PC-3 (cell line): ENCODE measurements around the gene ULBP2. TPM values are rescaled to one million over a fixed set of nuclear protein-coding genes. Genes with fewer than 3 reads are reported as not detected.
"Not testable (repeated sequence)": the region's sequence is repeated elsewhere in the genome, so short reads cannot be mapped to it uniquely, and the experiment has no call there.

Experiments
- ATAC-seq: fragments of 200-7000 bp; cut with Tn5 transposase; 2 replicates; pipeline ENCODE4 v1.9.1; 2020; ENCODE audit warnings: mild to moderate bottlenecking, moderate library complexity
- BruUV-seq: library from RNA; stranded (reverse); fragments of 400-500 nt; replicated peaks from 2 replicates; lab custom pipeline; 2021; lab: Mats Ljungman, UMichigan
- CTCF ChIA-PET: fragments of 300-600 bp; sonication (Branson Sonifier 250); formaldehyde crosslinking; loops from one replicate; lab custom pipeline; 2022; ENCODE audit warnings: antibody characterized with exemption; lab: Charles Lee
- POLR2A ChIA-PET: fragments of 300-600 bp; sonication (Branson Sonifier 250); formaldehyde crosslinking; loops from one replicate; lab custom pipeline; 2022; ENCODE audit warnings: antibody characterized with exemption; ENCODE audit not compliant: unreplicated experiment; lab: Charles Lee
- DNase-seq: peaks from one replicate; pipeline ENCODE4 v3.0.0-alpha.2; 2015
- H2AFZ ChIP-seq: fragments of 300-600 bp; sonication (generic); 2 replicates; pipeline ENCODE4 v1.6.0; 2016; ENCODE audit warnings: antibody characterized with exemption, low read length
- H3F3A ChIP-seq: fragments of 300-600 bp; sonication (generic); one replicate; pipeline ENCODE4 v1.6.0; 2017; ENCODE audit warnings: antibody characterized with exemption, low read length, control low read depth, mild to moderate bottlenecking; ENCODE audit not compliant: unreplicated experiment
- H3K27ac ChIP-seq: fragments of 300-600 bp; sonication (generic); 2 replicates; pipeline ENCODE4 v1.5.1; 2016; ENCODE audit warnings: mild to moderate bottlenecking, low read length
- H3K27me3 ChIP-seq: fragments of 300-600 bp; sonication (generic); 2 replicates; pipeline ENCODE4 v1.6.1; 2016; ENCODE audit warnings: low read length, mixed read lengths
- H3K36me3 ChIP-seq: fragments of 300-600 bp; sonication (generic); 2 replicates; pipeline ENCODE4 v1.6.1; 2016; ENCODE audit warnings: low read depth, mixed run types, low read length, mixed read lengths
- H3K4me1 ChIP-seq: fragments of 300-600 bp; sonication (generic); 2 replicates; pipeline ENCODE4 v1.5.1; 2016; ENCODE audit warnings: low read length; ENCODE audit not compliant: insufficient read depth
- H3K4me2 ChIP-seq: fragments of 300-600 bp; sonication (generic); 2 replicates; pipeline ENCODE4 v1.6.0; 2016; ENCODE audit warnings: low read length
- H3K4me3 ChIP-seq: fragments of 300-600 bp; sonication (generic); 2 replicates; pipeline ENCODE4 v1.5.1; 2016; ENCODE audit warnings: mild to moderate bottlenecking, low read length, mixed read lengths
- H3K79me2 ChIP-seq: fragments of 300-600 bp; sonication (generic); 2 replicates; pipeline ENCODE4 v1.6.1; 2017; ENCODE audit warnings: low read length, mixed read lengths
- H3K9ac ChIP-seq: fragments of 300-600 bp; sonication (generic); 2 replicates; pipeline ENCODE4 v1.6.0; 2016; ENCODE audit warnings: mild to moderate bottlenecking, low read length
- H3K9me2 ChIP-seq: fragments of 300-600 bp; sonication (generic); replicated peaks from 2 replicates; pipeline ENCODE4 v1.6.1; 2016; ENCODE audit warnings: mixed run types, low read length, mixed read lengths
- H3K9me3 ChIP-seq: fragments of 300-600 bp; sonication (generic); 2 replicates; pipeline ENCODE4 v1.6.1; 2016; ENCODE audit warnings: low read length, mixed read lengths
- H4K20me1 ChIP-seq: fragments of 300-600 bp; sonication (generic); 2 replicates; pipeline ENCODE4 v1.6.1; 2016; ENCODE audit warnings: low read length, mixed read lengths
- CTCF ChIP-seq: fragments of 300-600 bp; sonication (generic); conservative IDR thresholded peaks from 2 replicates; pipeline ENCODE4 v1.5.1; 2017; ENCODE audit warnings: antibody characterized with exemption, low read depth, mild to moderate bottlenecking, low read length
- EZH2 ChIP-seq: fragments of 300-600 bp; sonication (generic); IDR thresholded peaks from one replicate; pipeline ENCODE4 v1.6.1; 2017; ENCODE audit warnings: antibody characterized with exemption, mild to moderate bottlenecking, low read length; ENCODE audit not compliant: unreplicated experiment
- EZH2phosphoT487 ChIP-seq: fragments of 300-600 bp; sonication (generic); IDR thresholded peaks from 2 replicates; pipeline ENCODE4 v1.6.1; 2018; ENCODE audit warnings: mild to moderate bottlenecking, antibody characterized with exemption, low read length, borderline replicate concordance
- intact Hi-C: fragments of 100-400 bp; cut with micrococcal nuclease; formaldehyde crosslinking; loops from 2 replicates; pipeline ENCODE4 v1.9.0; 2023
- total RNA-seq: library from RNA; depleted of rRNA; stranded (reverse); fragments of >200 nt; gene quantifications from 2 replicates; pipeline ENCODE4 v1.2.3, GENCODE V29; 2014

The ULBP2 gene
- total RNA-seq, 1 experiment from 2014 or later: 8.1 TPM

DNA sequence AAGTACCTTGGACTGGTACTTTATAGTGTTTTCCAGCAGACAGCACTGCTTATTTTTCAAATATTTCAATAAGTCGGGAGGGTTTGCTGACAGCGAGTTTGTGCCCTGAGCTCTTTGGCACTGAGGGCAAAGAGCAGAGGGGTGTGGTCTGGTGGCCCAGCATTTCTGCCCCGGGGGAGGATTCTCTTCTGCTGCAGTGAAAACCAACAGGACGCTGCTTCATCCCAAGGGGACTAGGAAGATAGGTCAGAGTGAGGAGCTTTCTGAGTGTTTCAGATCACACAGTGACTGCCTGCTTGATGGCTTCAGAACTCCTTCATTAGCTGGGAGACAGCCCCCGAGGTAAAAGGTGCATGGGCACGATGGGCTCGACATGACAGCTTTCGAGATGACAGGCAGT lies 8.6 kb downstream of the ULBP2 start:
- CTCF ChIA-PET: interaction anchor here (0.6 kb wide), 1 partner anchor 67 kb away, joined by 4 read pairs; no protein-coding TSS in a partner anchor
- H3K27me3 ChIP-seq: no peaks in the 10 kb centered on the region
- DNase-seq: no peak

GRCh38 chr6:149951096-149951495 lies 9.3 kb downstream of the ULBP2 start:
- H2AFZ ChIP-seq: no peak overlapping the region
- no peak overlapping the region for H3K4me2 ChIP-seq
- H3K9ac ChIP-seq: no peak overlapping the region
- BruUV-seq: no TSS peak
- H4K20me1 ChIP-seq: no peaks in the 10 kb centered on the region
- H3F3A ChIP-seq: no peaks in the 10 kb centered on the region
- no peak for ATAC-seq
- no peak overlapping the region for H3K4me3 ChIP-seq
- no peaks in the 10 kb centered on the region for H3K9me3 ChIP-seq
- no peak overlapping the region for H3K27ac ChIP-seq
- H3K79me2 ChIP-seq: no peaks in the 10 kb centered on the region
- H3K4me1 ChIP-seq: no peaks in the 10 kb centered on the region
- intact Hi-C loops: no loop called here
- ChIA-PET POLR2A (no interaction called here), CTCF (interaction anchor here (0.6 kb wide), 1 partner anchor 66 kb away, joined by 4 read pairs; no protein-coding TSS in a partner anchor)
- no peaks in the 10 kb centered on the region for H3K27me3 ChIP-seq
- no peak for TF ChIP-seq EZH2phosphoT487
- no peak for TF ChIP-seq EZH2
- no peak for TF ChIP-seq CTCF
- no peaks in the 10 kb centered on the region for H3K9me2 ChIP-seq
- no peak for DNase-seq
- H3K36me3 ChIP-seq: no peaks in the 10 kb centered on the region

More for the DNA sequence above, 8.6 kb downstream of the ULBP2 start:
- H3K9me2 ChIP-seq: no peaks in the 10 kb centered on the region
- no peak overlapping the region for H2AFZ ChIP-seq
- H3K4me2 ChIP-seq: no peak overlapping the region
- no peaks in the 10 kb centered on the region for H4K20me1 ChIP-seq
- BruUV-seq: no TSS peak
- POLR2A ChIA-PET: no interaction called here
- no peaks in the 10 kb centered on the region for H3K4me1 ChIP-seq
- TF ChIP-seq EZH2phosphoT487 (no peak), CTCF (no peak), EZH2 (no peak)
- no peak overlapping the region for H3K27ac ChIP-seq
- no peaks in the 10 kb centered on the region for H3K9me3 ChIP-seq
- no peaks in the 10 kb centered on the region for H3K79me2 ChIP-seq
- ATAC-seq: no peak
- H3K36me3 ChIP-seq: no peaks in the 10 kb centered on the region
- intact Hi-C loops: no loop called here
- H3F3A ChIP-seq: no peaks in the 10 kb centered on the region
- H3K9ac ChIP-seq: no peak overlapping the region
- H3K4me3 ChIP-seq: no peak overlapping the region

- no peaks in the 10 kb centered on the region for H3K9me3 ChIP-seq
These were observed 9.8 kb downstream of the ULBP2 start for GRCh38 chr6:149951626-149952025.

DNA sequence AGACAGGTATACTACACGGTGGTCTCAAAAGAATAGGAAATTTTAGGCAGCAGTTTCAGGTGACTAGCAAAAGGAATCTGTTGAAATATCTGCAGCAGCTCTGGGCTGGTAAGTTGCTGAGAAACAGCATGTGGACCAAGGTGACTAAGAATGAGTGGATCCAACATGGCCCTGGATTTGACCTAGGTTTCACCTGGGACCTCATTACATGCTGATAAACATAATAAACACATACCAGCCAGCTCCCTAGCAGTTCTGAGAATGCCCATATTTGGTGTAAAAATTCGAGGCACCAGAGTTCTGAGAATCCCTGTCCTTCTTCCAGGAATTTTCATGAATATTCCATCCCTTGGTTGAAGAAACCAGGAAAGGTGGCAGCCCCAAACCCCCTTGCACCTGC lies 11.6 kb downstream of the ULBP2 start:
- H3K9me3 ChIP-seq, intact Hi-C loops, H3K9ac ChIP-seq, ATAC-seq, H3K4me3 ChIP-seq, H3K27me3 ChIP-seq, H2AFZ ChIP-seq, CTCF ChIA-PET, BruUV-seq, POLR2A ChIA-PET, H3K36me3 ChIP-seq, H4K20me1 ChIP-seq, H3K9me2 ChIP-seq, H3K4me2 ChIP-seq, H3F3A ChIP-seq, H3K4me1 ChIP-seq, DNase-seq, H3K27ac ChIP-seq, H3K79me2 ChIP-seq: not testable (repeated sequence)

More at GRCh38 chr6:149951626-149952025, 9.8 kb downstream of the ULBP2 start:
- H3K4me3 ChIP-seq: no peak overlapping the region
- H3K79me2 ChIP-seq: no peaks in the 10 kb centered on the region
- no peaks in the 10 kb centered on the region for H4K20me1 ChIP-seq
- H3K36me3 ChIP-seq: no peaks in the 10 kb centered on the region
- ATAC-seq: no peak
- H2AFZ ChIP-seq: no peak overlapping the region
- H3K9me2 ChIP-seq: no peaks in the 10 kb centered on the region
- CTCF ChIA-PET: no interaction called here
- BruUV-seq: no TSS peak
- intact Hi-C loops: no loop called here
- no peaks in the 10 kb centered on the region for H3F3A ChIP-seq
- H3K4me2 ChIP-seq: no peak overlapping the region
- no peak for TF ChIP-seq CTCF
- no peak for TF ChIP-seq EZH2
- TF ChIP-seq EZH2phosphoT487: no peak
- DNase-seq: no peak
- H3K4me1 ChIP-seq: no peaks in the 10 kb centered on the region
- no peak overlapping the region for H3K9ac ChIP-seq
- H3K27ac ChIP-seq: no peak overlapping the region
- H3K27me3 ChIP-seq: no peaks in the 10 kb centered on the region
- POLR2A ChIA-PET: interaction anchor here (0.6 kb wide), 1 partner anchor 8 kb away, joined by 3 read pairs; no protein-coding TSS in a partner anchor
